K562 (cell line): Measurements from ENCODE around the gene VSIG10L. TPM values are rescaled to one million over a fixed set of nuclear protein-coding genes. Genes with fewer than 3 reads are reported as not detected.

Experiments used
- AFF4 ChIP-seq: sonication (generic); formaldehyde crosslinking; IDR thresholded peaks from 2 replicates; pipeline ENCODE4 v1.8.0; 2023; ENCODE audit warnings: mild to moderate bottlenecking, missing genetic modification reagents
- BRCA1 ChIP-seq, 2 experiments: fragments of 450-650 bp in 1 of 2; sonication (generic) in 1 of 2; formaldehyde crosslinking in 1 of 2; IDR thresholded peaks; 2 replicates each; pipeline versions ENCODE4 v1.5.0 to v1.6.1; 2017 to 2020; ENCODE audit warnings: mild to moderate bottlenecking in 1 of 2, missing genetic modification reagents in 1 of 2
- CXXC5 ChIP-seq: fragments of 250-450 bp; sonication (Bioruptor Pico); IDR thresholded peaks from 2 replicates; pipeline ENCODE4 v1.8.0; 2022; ENCODE audit warnings: inconsistent platforms, mild to moderate bottlenecking, moderate library complexity
- EZH2 ChIP-seq: IDR thresholded peaks from 2 replicates; pipeline ENCODE4 v1.6.1; 2012; ENCODE audit warnings: low read depth, mild to moderate bottlenecking, inconsistent platforms, low read length, borderline replicate concordance
- GABPB1 ChIP-seq: sonication (generic); formaldehyde crosslinking; IDR thresholded peaks from 2 replicates; pipeline ENCODE4 v1.8.0; 2022; ENCODE audit warnings: mild to moderate bottlenecking, missing genetic modification reagents
- HMG20A ChIP-seq: fragments of 450-650 bp; formaldehyde crosslinking; conservative IDR thresholded peaks from 2 replicates; pipeline ENCODE4 v1.4.0; 2020; ENCODE audit warnings: mild to moderate bottlenecking, mixed read lengths
- IFI16 ChIP-seq: fragments of 250-450 bp; sonication (Bioruptor Pico); IDR thresholded peaks from 2 replicates; pipeline ENCODE4 v2.1.2; 2022; ENCODE audit warnings: mild to moderate bottlenecking, inconsistent platforms
- KAT7 ChIP-seq: sonication (generic); formaldehyde crosslinking; IDR thresholded peaks from 2 replicates; pipeline ENCODE4 v1.8.0; 2022; ENCODE audit warnings: missing genetic modification reagents, mild to moderate bottlenecking, borderline replicate concordance
- NR2C2 ChIP-seq, 2 experiments: fragments of 200-800 bp in 1 of 2; sonication (Bioruptor generic) in 1 of 2; sonication (generic) in 1 of 2; formaldehyde crosslinking in 1 of 2; IDR thresholded peaks; 2 replicates each; pipeline versions ENCODE4 v1.6.1 to v1.8.0; 2016 to 2022; ENCODE audit warnings: mild to moderate bottlenecking in 1 of 2, missing compliant biosample characterization in 1 of 2, missing genetic modification characterization in 1 of 2, missing genetic modification reagents in 1 of 2
- PBX2 ChIP-seq, 2 experiments: IDR thresholded peaks in 1 of 2; conservative IDR thresholded peaks in 1 of 2; 2 replicates each; pipeline ENCODE4 v1.6.1; 2016; ENCODE audit warnings: low read depth in 2 of 2, mild to moderate bottlenecking in 1 of 2, missing compliant biosample characterization in 1 of 2, missing genetic modification characterization in 1 of 2, moderate library complexity in 1 of 2
- PTBP1 ChIP-seq: fragments of 200-400 bp; formaldehyde crosslinking; IDR thresholded peaks from 2 replicates; pipeline ENCODE4 v1.6.1; 2017; ENCODE audit warnings: low read depth, low read length
- VEZF1 ChIP-seq: fragments of 200-800 bp; sonication (Bioruptor generic); IDR thresholded peaks from 2 replicates; pipeline ENCODE4 v1.6.1; 2017; ENCODE audit warnings: missing genetic modification characterization, missing compliant biosample characterization
- ZNF449 ChIP-seq: fragments of 250-450 bp; sonication (Bioruptor Pico); IDR thresholded peaks from 2 replicates; pipeline ENCODE4 v1.8.0; 2022; ENCODE audit warnings: moderate library complexity, mild to moderate bottlenecking, inconsistent platforms
- polyA plus RNA-seq, 8 experiments: library from polyadenylated mRNA; depleted of rRNA in 4 of 8; stranded (reverse) in 5 of 8; unstranded in 3 of 8; fragments of >200 nt; fragmentation: Nextera tagmentation in 2 of 8; fragmentation: Illumina TruSeq in 1 of 8; extraction: Ambion mirVana in 2 of 8; extraction: Trizol in 1 of 8; gene quantifications; 2 replicates each; pipeline versions ENCODE4 v1.2.1 to v1.2.3, GENCODE V29; 2011 to 2014; ENCODE audit warnings: inconsistent platforms in 1 of 8, missing spikeins in 1 of 8
- total RNA-seq, 7 experiments: library from RNA; depleted of rRNA in 6 of 7; stranded (reverse); fragments of >200 nt in 6 of 7; fragmentation: Illumina TruSeq in 2 of 7; extraction: Trizol in 2 of 7; gene quantifications; 2 replicates each; pipeline versions ENCODE4 v1.2.1 to v1.2.3, GENCODE V29; 2011 to 2021; ENCODE audit warnings: low replicate concordance in 1 of 7
- TF ChIP-seq, protein P1 (sequence below): fragments of 250-450 bp; sonication (Bioruptor Pico); IDR thresholded peaks from 2 replicates; pipeline ENCODE4 v1.4.0; 2020

The VSIG10L gene
- total and polyA plus RNA-seq, 9 of the 15 experiments (the other 6 are each of a cell fraction or from before 2014, with no cell fraction given): 1.1 to 7.6 (median 2.2) TPM

DNA sequence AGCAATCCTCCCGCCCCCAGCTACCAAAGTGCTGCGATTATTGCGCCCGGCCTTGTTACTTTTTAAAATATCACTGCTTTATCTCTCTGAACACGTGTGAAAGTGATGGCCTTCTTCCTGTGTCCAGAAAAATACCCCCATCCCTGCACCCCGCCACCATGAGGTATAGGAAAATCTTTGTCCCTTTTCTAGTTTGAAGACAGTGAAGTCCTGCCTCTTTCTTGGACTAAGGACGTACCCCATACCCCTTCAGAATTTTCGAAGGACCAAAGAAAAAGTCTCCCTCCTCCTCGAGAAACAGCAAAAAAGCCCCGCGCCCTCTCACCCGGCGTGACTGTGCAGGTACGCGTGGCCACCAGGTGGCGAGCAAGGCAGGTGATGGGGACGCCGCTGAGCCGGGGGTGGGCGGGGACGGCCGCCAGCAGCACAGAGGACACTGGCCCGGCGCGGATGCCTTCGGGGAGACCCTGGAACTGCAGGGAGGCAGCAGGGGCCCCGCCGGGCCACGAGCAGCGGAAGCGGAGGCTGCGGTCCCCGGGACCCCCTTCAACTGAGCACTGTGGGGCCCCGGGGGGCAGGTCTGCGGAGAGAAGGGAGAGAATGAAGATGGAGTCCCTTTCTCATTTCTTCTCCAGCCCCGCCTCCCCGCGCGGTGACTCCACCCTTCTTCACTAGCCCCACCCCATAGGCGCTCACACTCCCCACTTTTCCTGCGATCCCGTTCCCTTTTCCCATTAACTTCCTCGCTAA lies 3.2 kb downstream of the VSIG10L start (continued):
- peak; percentile 61 for TF ChIP-seq GABPB1 (CRISPR knock-in tag)
- peak; percentile 72 for TF ChIP-seq VEZF1 (CRISPR knock-in tag)
- TF ChIP-seq EZH2: no peak
- peak; percentile 54 for TF ChIP-seq CXXC5 (CRISPR knock-in tag)
- TF ChIP-seq BRCA1 (IDR thresholded peaks at IDR 0.05): no peak
- no peak for TF ChIP-seq BRCA1 (CRISPR knock-in tag; IDR thresholded peaks at IDR 0.05)
- TF ChIP-seq, protein P1, sequence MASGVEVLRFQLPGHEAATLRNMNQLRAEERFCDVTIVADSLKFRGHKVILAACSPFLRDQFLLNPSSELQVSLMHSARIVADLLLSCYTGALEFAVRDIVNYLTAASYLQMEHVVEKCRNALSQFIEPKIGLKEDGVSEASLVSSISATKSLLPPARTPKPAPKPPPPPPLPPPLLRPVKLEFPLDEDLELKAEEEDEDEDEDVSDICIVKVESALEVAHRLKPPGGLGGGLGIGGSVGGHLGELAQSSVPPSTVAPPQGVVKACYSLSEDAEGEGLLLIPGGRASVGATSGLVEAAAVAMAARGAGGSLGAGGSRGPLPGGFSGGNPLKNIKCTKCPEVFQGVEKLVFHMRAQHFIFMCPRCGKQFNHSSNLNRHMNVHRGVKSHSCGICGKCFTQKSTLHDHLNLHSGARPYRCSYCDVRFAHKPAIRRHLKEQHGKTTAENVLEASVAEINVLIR (CRISPR knock-in tag): no peak
- TF ChIP-seq IFI16 (CRISPR knock-in tag): no peak
- TF ChIP-seq KAT7 (CRISPR knock-in tag): no peak; the same call in 1 of the 2 replicates
- no peak for TF ChIP-seq ZNF449
- TF ChIP-seq AFF4 (CRISPR knock-in tag): no peak
- no peak for TF ChIP-seq NR2C2 (CRISPR knock-in tag; IDR thresholded peaks at IDR 0.05)
- peak; percentile 80 for TF ChIP-seq NR2C2 (tag; IDR thresholded peaks at IDR 0.05)
- no peak for TF ChIP-seq PTBP1
- TF ChIP-seq HMG20A: no peak
- no peak for TF ChIP-seq PBX2 (CRISPR knock-in tag; IDR thresholded peaks at IDR 0.05; ENCODE audit: low read depth)
- no peak for TF ChIP-seq PBX2 (tag; conservative IDR thresholded peaks at IDR 0.05; ENCODE audit: low read depth)
